ENCODE measurements around the gene PDIA6.

GRCh38 chr2:10831400-10831985, 18.9 kb upstream of the PDIA6 start:
- TF ChIP-seq CTCF (IDR thresholded peaks at IDR 0.05; ENCODE audit: low read length), result no peak
- TF ChIP-seq EZH2 (IDR thresholded peaks at IDR 0.05; ENCODE audit: borderline replicate concordance, low read length), result no peak
